Esophagus muscularis mucosa (tissue), 3 donors: ENCODE measurements around the gene YTHDC1.

Experiments
- CTCF ChIP-seq, 3 experiments: fragments of 200-600 bp in 2 of 3; fragments of 450-650 bp in 1 of 3; sonication (generic) in 2 of 3; IDR thresholded peaks; one replicate each; pipeline ENCODE4 v1.5.1; 2017 to 2019; ENCODE audit warnings: antibody characterized with exemption in 3 of 3, mild to moderate bottlenecking in 2 of 3, moderate library complexity in 1 of 3
- EP300 ChIP-seq: sonication (generic); formaldehyde crosslinking; IDR thresholded peaks from one replicate; pipeline ENCODE4 v1.6.1; 2017; ENCODE audit warnings: antibody characterized with exemption

GRCh38 chr4:68391436-68391835, 41.5 kb upstream of the YTHDC1 start:
- TF ChIP-seq CTCF (IDR thresholded peaks at IDR 0.05): no peak
- TF ChIP-seq EP300: no peak
